Hematopoietic multipotent progenitor cell treated with erythropoietin and hydrocortisone succinate and interleukin-3 and kit ligand, for 4 days (in vitro differentiated cells): ENCODE measurements around the gene TCEAL8.

Experiments used
- DNase-seq: peaks from one replicate; pipeline ENCODE4 v3.0.0-alpha.2; 2015

TCEAL8 gene

DNA sequence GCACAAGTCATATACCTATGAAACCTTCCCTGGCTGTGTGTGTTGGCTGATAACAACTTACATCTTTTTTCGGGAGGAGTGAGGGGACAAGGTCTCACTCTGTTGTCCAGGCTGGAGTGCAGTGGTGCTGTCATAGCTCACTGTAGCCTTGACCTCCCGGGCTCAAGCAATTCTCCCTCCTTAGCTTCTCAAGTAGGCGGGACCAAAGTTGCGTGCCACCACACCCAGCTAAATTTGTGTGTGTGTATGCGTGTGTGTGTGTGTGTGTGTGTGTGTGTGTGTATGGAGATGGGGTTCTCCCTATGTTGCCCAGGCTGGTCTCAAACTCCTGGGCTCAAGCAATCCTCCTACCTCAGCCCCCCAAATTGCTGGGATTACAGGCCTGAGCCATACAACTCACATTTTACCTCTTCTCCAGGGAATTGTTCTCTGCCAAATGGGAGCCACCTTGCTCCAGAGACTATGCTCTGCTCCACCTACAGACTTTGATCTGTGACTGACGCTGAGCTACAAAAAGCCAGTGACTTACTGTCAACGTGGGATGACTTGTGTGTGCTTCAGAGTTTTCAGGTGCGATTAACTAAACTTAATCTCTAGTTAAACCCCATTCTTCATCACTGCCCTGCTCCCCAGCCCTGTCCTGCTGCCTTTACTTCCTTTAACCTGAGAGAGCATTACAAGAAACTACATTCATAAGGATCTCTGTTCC, 42.1 kb downstream of the TCEAL8 start:
- DNase-seq = no peak

DNA sequence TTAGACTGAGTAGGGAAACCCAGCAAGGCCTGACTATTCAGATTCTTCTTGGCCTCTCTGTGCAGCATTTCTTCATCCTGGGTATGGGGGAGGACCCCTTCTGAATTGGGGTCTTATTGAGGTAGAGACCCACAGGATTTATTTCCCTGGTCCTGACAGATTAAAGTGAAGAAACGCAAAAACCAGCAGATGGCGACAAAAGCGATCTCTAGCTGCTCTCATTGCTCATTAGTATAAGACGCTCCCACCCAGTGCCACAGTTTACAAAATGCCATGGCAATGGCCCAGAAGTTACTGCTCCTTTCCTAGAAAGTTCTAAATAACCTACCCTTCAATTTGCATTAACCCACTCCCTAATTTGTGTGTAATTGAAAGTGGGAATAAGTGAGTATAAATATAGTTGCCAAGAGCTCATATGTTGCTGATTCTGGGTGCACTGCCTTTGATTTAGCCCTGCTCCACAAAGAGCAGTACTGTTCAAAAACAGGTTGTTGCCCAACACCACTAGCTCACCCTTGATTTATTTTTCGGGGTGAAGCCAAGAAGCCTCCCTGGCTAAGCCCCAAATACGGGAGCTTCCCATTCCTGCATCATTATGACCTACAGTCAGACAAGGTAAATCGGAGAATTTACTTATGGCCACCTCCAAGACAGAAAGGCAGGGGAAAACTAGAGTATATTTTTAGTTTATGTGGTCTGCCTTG, 43.8 kb downstream of the TCEAL8 start:
- peak; percentile 78 for DNase-seq

DNA sequence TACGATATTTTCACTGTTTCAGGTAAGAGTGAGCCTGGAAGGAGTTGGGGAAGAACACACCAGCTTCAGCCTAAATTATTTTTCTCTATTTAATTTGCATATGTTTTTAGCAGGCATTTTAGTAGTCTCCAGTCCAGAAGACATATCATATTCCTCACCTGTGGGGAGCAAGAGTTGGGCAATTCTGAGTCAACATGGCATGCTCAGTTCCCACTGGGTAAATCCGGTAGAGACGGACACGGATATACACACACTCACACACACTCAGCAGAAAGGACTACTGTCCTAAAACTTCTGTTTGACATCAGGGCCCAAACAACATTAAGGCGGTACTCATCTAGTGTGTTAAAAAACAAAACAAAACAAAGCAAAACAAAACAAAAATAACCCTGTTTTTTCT, 44.9 kb downstream of the TCEAL8 start:
- no peak for DNase-seq
